HG03520 (cell line): Measurements from ENCODE around the gene LRP2.
A peak's percentile ranks its signal among the peaks of the same experiment; 100 is the strongest.

Experiments used
- ATAC-seq: cut with Tn5 transposase; IDR thresholded peaks from one replicate; pipeline ENCODE4 v1.9.1; 2021; ENCODE audit warnings: mild to moderate bottlenecking, moderate library complexity; ENCODE audit not compliant: unreplicated experiment

Gene LRP2

DNA sequence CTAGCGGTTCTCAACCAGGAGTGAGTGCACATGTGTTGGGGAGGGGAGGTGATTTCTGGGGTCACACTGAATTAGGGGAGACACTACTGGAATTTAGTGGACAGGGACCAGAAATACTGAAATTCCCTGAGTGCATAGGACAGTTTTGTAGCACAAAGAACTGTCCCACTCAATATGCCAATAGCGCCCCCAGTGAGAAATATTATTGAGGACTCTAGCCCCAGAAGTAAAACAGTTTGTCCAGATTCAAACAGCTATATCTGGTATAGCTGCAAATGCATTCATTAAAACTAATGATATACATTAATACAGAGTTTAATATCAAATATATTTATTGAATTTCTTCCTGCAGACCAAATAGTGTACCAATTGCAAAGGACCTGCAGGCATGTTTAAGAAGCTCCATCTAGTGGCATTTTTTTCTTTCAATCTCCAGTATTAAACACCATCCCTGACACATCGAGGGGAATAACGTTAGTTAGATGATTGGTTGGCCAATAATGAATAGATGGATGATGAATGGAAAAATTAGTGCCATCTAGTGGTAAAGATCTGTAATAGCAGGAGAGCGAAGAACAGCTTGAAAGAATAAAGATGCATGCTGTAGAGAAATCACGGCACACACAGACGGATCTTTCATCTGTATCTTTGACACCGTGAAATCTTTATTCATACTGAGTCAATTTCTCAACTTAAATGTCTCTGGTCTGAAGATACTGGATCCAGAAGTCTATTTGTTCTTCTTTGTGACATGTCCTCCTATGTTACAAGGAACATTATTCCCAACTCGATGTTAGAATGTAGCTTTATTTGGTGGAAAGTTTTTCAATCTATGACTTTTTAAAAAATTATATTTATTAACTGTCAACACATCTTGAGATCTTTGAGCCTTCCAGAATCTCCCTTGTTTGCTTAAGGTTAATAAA lies 230.5 kb downstream of the LRP2 start:
- peak; percentile 69 for ATAC-seq

DNA sequence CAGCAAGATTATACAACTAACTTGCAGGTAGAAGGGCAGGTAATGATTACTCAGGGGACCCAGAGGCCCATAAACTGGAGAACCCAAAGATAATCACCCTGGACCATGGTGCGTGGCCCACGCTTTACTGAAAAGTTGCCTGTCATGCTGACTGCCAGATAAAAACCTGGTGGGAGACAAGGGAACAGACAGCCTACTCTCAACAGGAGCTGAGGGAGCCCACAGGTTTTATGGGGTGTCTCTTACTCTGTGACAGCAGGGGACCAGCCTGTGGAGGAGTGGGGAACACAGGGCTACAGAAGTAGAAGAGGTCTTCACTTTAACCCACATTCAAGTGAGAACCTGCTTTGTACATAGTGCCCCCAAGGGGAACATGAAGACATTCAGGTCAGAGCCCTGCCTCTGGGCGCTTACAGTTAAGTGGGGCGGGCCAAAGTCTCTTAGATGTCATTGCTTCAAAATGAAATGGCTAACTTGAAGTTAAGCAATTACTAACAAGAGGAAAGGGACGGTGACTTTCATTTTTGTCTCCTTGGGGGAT lies 232.6 kb downstream of the LRP2 start:
- no peak for ATAC-seq

DNA sequence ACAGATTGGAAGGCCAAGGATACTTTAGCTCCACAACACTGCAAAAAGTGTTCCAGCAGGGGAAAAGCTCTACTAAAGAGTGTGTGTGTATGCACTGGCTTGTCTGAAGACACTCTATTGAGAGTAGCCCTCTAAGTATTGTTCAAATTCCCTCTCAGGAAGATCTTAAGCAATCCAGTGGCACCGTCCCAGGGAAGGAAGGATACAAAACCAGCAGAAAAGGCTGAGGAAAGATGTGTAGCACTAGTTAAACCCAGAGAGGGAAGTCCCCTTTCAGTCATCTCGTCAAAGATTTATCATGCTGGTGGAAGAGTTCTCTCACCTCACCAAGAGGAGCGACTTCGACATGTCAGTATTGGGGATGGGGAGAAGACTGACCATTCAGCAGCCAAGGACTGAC lies 242.5 kb downstream of the LRP2 start:
- ATAC-seq = no peak

DNA sequence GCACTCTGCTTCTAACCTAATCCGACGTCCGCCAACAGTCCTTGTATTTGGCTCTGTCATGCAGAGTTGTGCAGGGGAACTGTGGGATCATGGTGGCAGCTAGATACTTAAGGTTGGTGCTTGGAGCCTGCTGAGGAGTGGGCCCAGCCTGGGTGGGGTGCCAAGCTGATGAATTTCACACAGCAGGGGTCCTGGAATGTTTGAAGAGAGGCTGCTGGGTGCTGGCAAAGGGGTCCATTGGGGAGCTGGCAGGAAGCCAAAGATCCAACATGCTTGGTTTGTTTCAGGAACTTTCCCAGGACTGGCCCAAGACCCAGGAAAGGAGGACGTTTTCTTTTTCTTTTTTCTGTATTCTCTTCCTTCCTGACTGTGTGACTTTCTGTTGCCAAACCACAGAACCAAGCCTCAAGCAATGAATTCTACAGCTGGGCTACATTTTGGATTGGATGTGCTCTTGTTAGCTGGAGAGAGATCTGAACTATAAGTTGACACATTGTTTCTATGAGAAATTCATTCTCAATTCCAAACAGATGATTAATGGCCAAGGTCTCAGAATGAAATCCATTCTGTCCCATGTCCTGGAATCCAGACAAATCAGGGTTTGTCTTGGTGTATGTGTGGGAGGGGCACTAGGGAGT lies 243.1 kb downstream of the LRP2 start:
- no peak for ATAC-seq

DNA sequence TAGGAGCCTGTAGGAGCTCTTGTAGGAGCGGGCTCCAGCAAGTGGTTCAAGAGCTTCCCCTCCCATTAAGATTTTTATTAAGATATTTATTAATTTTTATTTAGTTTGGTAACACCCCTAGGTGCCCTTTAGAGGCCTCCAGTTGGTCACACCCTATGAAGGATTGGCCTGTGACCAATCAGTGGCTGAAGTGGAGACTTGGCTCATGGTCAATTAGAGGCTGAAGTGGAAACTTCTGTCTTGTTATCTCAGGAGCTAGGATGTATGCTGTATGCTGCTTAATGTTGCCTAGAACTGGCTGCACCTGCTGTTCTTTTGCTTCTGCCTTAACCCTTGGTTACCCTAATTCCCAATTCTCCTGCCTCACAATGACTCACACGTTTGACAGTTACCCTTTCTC lies 244.3 kb downstream of the LRP2 start:
- ATAC-seq = no peak

DNA sequence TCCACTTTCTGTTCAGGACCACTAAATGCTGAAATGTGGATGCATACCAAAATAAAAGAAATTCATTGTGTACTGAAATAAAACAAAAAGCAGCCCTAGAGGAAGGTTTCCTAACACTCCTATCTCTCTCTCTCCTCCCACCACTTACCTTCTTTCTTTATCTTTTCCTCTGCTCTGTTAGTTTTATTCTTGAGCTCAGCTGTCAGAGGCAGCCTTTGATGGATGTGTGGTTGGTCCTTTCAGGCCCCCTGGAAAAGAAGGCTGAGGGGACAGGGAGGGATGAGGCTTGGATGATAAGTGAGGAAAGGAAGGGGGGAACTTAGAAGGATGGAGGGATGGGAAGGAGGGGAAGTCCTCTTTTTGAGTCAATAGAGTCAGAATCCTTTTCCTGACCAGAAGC lies 245.3 kb downstream of the LRP2 start:
- no peak for ATAC-seq

DNA sequence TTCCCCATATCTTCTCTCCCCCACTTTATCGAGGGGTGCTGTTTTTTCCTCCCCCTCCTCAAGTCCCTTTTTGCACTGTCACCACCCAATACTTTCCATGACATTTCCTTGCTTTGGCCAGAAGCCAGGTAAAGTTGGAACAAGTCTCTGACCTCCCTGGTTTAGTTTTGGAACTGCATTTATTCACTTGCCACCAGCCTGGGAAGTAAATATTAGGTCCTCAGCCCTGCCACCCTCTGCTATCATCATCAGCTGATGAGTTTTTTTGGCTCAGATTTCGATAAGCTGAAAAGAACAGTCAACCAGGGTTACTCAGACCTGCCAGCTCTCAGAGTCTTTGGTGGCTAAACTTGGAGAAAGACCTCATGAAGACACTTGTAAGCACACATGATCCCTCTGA lies 246.0 kb downstream of the LRP2 start:
- no peak for ATAC-seq

DNA sequence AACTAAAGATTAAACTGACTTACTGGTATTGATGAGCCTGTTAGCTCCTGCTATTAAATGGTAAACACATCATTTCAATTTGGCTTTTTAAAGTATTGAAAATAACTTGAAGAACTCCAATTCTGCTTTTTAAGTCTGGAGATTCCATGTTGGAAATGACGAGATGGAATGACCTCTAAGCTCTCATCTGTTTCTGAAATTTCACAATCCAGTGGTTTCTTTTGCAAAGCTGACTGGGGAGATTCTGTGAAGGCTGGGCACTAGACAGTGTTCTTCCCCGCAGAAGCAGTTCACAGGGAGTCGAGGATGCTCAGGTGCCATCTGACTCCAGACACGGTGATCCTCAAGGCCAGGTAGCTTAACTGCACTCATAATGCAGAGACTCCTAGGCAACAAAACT lies 248.3 kb downstream of the LRP2 start:
- no peak for ATAC-seq

DNA sequence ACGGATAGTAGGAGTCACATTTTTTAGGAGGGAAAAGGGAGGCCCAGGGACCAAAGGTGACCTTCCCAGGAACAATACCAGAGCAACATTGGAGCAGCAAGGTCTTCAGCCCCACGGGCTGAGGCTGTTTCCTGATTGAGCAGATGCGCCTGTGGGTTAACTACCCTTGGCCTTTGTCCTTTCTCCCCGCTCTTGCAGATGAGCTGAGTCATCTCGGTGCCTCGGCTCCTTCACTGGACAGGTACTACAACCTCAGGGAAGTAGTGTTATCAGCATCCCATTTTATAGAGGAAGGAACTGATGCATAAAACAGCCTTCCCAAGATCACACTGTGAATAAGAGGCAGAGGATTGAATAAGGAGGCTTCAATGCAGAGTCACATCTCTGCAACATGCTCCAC lies 249.5 kb downstream of the LRP2 start:
- ATAC-seq = no peak

DNA sequence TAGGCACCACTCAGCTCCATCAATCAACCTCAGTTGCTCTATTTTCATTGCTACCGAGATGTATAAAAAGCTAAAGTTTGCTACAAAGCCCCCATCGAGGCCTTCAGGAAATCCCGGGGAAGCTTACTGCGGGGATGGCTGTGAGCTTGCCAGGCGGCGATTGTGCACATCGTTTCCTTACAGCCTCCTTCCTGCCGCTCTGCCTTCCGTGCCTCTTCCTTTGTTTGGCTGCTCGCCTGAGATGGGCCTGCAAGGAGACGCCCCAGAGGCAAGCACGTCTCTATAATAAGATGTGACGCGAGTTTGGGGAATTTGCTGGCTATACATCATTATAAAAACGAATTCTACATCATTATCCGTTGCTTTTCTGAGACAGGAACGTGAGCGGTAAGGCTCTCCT lies 251.4 kb downstream of the LRP2 start:
- no peak for ATAC-seq

DNA sequence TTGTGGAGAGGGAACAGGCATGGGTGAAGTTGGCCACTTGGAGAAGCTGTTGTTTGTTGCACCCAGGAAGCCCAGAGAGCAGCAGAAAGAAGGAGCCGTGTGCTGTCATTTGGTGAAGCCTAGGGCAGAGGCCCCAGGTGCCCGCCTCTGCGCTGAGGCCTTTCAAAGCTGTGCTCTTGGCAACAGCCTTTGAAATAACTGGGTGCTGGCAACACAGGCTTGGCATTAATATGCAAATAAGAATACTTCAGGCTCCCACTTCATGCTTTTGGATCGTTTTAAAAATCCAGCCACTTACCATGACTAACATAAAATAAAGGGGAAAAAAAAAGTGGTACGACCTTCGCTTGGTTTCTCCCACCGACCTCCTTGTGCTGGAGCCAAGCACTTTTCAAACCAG lies 251.9 kb downstream of the LRP2 start:
- no peak for ATAC-seq

DNA sequence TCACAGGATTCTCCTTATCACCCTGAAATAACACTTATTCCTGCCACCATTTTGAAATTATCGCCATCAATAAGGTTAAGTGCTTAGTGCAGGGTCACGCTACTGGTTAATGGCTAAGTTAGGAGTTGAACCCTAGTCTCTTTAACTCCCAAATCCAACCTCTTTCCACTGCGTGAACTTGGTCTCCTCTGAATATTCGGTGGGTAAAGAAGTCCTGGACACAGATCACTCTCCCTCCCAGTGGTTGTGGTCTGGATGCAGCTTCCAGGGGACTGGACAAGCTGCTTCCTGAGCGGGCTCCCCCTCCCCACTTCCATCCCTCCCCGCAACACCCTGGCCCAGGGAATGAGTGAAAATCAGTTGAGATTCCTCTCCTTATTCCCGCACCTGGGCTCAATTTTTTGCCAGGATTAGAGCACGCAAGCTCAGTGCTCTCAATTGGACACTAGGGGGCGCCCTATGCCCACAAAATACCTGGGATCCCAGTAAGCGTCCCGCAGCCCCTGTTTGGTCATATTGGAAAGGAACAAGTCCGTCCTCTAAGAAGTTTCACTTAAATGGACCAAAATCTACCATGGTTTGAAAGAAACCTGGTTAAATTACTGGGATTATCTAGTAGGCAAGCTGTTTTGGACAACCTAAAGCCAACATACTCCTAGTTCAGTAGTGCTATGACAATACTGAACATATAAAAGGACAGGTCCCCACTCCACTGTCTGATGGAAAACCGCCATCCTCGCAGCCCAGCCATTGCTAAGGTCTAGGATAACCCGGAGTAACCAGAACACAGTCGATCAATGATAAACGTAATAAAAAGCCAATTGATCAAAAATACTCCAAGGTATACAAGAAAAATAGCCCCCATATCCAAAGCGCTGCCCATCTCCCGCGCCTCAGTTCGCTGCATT lies 252.6 kb downstream of the LRP2 start:
- peak; percentile 51 for ATAC-seq

DNA sequence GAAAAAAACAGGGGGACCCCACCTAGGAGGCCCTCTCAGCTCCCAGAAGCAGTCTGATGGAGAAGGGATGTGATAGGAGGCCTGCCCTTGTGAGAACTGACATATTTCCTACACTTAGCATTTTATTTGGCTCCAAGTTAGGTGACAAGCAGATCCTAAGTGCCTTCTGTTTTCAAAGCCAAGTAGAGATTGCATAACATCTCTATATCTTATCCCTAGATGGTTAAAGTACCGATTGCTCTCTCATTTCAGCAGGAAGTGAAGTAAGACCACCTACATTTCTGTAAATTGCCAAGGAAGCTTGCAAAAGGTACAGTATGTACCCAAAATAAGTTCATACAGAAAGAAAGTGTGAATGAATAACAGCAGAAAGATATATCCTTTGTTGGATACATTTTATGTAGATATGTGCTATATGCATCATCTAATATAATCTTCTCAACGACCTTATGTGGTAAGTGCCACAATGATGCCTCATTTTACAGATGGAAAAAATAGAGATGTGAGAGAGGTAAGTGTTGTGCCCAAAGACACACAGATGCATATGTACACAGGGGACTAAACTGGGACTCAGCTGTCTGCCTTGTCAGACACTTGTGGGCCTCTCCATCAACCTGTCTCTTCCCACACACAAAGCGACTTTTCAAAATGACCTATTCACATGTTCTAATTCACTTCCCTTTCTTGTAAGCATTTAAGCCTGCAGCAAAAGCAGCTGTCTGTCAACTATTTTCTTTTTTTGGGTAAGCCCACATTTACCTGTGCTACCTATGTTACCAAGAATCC lies 254.0 kb downstream of the LRP2 start:
- ATAC-seq = no peak

DNA sequence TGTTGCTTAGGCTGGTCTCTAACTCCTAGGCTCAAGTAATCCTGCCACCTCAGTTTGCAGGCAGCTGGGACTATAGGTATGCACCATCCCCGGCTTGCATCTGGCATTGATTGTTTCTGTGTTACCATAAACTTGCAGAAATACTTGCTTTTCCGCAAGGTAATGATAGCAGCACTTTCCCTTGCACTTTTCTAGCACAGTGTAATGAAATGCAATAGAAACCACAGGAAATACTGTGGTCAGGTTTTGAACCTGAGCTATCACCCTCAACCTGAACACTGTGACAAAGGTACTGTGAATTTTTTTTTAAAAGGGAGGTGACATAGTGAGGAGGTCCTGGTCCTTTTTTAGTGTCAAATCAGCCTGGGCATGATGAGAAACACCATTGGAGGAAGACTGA lies 254.7 kb downstream of the LRP2 start:
- peak; percentile 62 for ATAC-seq

DNA sequence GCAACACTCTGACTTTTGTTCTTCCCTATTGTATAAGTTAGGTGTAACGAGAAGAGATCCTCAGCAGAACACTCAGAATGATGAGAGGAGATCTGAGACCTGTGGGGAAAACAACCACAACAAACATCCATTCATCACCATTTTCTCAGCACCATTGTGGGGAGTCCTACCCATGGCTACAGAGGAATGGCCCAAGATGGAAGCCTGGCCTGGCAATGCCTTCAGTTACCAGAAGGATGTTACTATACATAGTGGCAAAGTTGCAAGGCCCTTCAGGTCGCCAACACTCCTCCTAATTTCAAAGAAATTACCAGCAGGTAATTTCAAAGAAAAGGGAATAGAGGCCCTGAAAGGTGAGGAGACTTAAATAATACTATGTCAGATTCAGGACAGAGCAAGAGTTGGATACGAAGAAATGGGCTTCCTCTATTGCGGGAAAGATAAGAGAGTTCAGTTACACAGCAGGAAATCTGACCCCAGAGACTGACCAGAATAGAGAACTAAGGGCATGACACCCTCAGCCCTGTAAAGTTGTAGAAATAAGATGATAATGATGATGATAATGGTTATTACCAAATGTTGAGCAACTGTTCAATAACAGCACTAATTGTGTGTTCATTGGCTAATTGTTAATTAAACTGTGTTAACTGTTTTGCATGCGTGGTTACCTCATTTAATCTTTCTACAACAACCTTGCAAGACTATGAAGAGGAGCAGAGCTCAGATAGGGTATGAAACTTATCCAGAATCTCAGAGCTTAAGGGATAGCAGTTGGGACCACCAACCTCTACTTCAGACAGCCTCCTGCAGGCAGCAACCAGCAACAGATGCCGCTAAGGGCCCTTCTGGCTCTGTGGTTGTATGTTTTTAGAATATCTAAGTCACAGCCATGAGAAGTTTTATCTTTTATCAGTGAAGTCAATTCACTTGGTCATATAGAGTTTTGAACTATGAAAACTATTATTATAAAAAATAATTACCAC lies 255.5 kb downstream of the LRP2 start:
- ATAC-seq = no peak

DNA sequence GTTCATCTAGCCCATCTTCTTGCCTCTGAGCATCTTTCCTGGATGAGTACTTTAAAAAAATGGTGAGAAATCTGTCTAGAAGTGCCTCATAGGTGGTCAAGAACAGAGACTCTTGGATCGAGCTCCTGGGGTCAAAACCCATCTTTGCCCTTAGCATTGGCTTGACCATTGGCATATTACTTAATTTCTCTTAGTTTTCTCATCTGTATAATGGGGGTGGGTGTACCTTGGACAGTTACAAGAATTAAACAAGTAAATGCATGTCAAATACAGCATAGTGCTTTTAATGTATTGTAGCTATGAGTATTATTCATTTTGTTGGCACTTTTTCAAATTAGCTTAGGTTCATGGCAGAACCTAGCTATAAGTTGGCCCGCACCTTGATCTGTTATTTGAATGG lies 256.2 kb downstream of the LRP2 start:
- ATAC-seq = no peak

DNA sequence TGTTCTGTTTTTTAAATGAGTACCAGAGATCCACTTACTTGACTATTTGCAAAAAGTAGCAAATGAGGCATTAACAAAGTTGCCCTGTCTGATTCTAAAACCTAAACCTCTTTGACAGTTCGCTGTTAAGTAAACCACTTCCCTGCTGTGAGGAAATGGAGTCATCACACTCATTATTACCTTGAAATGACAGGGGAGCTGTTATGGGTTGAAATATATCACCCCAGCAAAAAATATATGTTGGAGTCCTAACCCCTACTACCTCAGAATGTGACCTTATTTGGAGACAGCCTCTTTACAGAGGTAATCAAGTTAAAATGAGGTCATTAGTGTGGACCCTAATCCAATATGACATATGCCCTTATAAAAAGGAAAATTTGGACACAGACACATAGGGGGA lies 256.9 kb downstream of the LRP2 start:
- no peak for ATAC-seq

DNA sequence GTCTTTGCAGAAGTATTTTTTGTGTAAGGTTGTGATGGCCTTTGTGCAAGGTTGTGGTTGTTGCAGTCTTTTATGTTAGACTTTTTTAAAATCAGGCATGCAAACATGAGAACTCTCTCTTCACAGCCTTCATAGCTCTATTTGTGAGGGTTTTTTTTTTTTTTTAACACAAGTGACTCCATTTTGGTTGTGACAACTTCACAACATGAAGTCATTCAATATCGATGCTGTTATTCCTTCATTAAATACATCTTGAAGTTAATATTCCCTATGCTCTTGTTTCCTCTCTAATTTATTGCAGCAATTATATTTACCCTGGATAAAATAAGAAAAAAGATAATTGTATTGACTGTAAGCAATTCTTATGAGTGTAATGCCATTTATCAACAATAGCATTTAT lies 257.5 kb downstream of the LRP2 start:
- no peak for ATAC-seq

DNA sequence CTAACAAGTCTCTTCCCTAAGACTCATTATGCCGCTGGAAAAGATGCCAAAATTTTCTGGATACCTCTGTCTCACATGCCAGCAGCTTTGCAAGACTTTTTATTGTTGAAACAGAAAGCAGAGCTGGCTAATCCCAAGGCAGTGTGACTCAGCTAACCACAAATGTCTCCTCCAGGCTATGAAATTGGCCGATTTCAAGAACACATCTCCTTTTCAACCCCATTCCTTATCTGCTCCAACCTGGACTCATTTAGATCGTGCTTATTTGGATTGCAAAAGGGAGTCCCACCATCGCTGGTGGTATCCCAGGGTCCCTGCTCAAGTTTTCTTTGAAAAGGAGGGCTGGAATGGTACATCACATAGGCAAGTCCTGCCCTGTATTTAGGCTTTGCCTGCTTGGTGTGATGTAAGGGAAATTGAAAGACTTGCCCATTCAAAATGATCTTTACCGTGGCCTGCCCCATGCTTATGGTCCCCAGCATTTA lies 266.7 kb downstream of the LRP2 start:
- ATAC-seq = no peak
